ENCODE data around the gene HNRNPUL1. TPM values are rescaled to one million over a fixed set of nuclear protein-coding genes. Genes with fewer than 3 reads are reported as not detected.

HNRNPUL1 gene
- total RNA-seq, 1 experiment from 2014 or later = 158 TPM

DNA sequence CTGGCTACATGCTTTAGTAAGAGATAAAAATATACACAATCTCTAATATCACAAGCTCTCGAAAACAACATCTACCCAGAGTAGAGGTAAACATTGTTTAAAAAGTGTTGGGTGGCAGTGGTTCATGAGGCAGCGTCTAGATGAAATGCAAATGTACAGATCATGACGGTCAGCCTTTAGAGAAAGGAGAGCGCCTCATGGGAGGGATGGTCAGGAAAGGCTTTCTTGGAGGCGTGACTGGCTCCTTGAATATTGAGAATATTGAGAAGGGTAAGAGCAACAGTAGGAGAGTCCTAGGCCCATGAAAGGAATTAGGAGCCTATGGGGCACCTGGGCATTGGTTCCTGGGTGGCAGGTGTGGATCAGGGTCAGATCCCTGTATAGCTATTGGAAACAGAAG, 10.6 kb downstream of the HNRNPUL1 start:
- H3K36me3 ChIP-seq (ENCODE audit: low read depth, low read length) = peaks cover 67% of the 10 kb centered on the region
- TF ChIP-seq EZH2phosphoT487 (IDR thresholded peaks at IDR 0.05; ENCODE audit: borderline replicate concordance, low read length) (no peak), EZH2 (IDR thresholded peaks at IDR 0.05; ENCODE audit: low read length, unreplicated experiment) (no peak)
- TF ChIP-seq, protein P1, sequence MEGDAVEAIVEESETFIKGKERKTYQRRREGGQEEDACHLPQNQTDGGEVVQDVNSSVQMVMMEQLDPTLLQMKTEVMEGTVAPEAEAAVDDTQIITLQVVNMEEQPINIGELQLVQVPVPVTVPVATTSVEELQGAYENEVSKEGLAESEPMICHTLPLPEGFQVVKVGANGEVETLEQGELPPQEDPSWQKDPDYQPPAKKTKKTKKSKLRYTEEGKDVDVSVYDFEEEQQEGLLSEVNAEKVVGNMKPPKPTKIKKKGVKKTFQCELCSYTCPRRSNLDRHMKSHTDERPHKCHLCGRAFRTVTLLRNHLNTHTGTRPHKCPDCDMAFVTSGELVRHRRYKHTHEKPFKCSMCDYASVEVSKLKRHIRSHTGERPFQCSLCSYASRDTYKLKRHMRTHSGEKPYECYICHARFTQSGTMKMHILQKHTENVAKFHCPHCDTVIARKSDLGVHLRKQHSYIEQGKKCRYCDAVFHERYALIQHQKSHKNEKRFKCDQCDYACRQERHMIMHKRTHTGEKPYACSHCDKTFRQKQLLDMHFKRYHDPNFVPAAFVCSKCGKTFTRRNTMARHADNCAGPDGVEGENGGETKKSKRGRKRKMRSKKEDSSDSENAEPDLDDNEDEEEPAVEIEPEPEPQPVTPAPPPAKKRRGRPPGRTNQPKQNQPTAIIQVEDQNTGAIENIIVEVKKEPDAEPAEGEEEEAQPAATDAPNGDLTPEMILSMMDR (conservative IDR thresholded peaks at IDR 0.05; ENCODE audit: low read depth, low read length) = no peak
- no peaks in the 10 kb centered on the region for H3K27me3 ChIP-seq (ENCODE audit: low read length)
- no peak overlapping the region for H3K4me3 ChIP-seq (ENCODE audit: low read length)
- no peaks in the 10 kb centered on the region for H3K4me1 ChIP-seq (ENCODE audit: insufficient read depth, low read length)
- no peak overlapping the region for H3K4me2 ChIP-seq (ENCODE audit: low read length)
- no peaks in the 10 kb centered on the region for H4K20me1 ChIP-seq (ENCODE audit: low read length)
- H3K9ac ChIP-seq (ENCODE audit: low read length) = no peak overlapping the region
- ATAC-seq (no peak), DNase-seq (no peak)
- no peak overlapping the region for H3K27ac ChIP-seq (ENCODE audit: low read length)
- ChIA-PET POLR2A (ENCODE audit: unreplicated experiment) (no interaction called here), CTCF (no interaction called here)
- intact Hi-C loops (cut with micrococcal nuclease) = no loop called here
- BruUV-seq (replicated peaks) = no TSS peak
- H2AFZ ChIP-seq (ENCODE audit: low read length) = no peak overlapping the region
- H3K9me2 ChIP-seq (replicated peaks; ENCODE audit: low read length) = no peaks in the 10 kb centered on the region
- H3K9me3 ChIP-seq (ENCODE audit: low read length) = no peaks in the 10 kb centered on the region
- H3K79me2 ChIP-seq (ENCODE audit: low read length) = no peaks in the 10 kb centered on the region
- no peaks in the 10 kb centered on the region for H3F3A ChIP-seq (ENCODE audit: low read length, unreplicated experiment)

DNA sequence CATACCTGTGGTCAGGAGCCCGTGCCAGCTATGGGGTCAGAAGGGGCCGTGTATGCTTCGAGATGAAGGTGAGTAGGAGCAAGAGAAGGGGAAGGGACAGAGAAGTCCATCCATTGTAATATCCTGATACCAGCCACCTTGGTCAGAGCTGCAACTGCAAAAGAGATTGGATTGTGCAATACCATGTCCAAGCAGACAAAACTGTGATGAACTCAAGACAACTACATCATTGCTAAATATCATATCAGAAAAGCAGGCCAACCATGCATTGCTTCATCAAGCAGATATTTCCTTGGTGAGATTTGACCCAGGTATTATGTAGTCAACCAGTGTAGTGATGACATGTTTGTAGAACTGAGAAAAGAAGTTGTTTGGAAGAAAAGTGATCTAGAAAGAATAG, 12.1 kb downstream of the HNRNPUL1 start:
- TF ChIP-seq, protein P1 (conservative IDR thresholded peaks at IDR 0.05; ENCODE audit: low read depth, low read length) = no peak
- no peak for TF ChIP-seq EZH2 (IDR thresholded peaks at IDR 0.05; ENCODE audit: low read length, unreplicated experiment)
- TF ChIP-seq EZH2phosphoT487 (IDR thresholded peaks at IDR 0.05; ENCODE audit: borderline replicate concordance, low read length) = no peak
- no peaks in the 10 kb centered on the region for H3F3A ChIP-seq (ENCODE audit: low read length, unreplicated experiment)
- ChIA-PET CTCF (no interaction called here), POLR2A (ENCODE audit: unreplicated experiment) (no interaction called here)
- no peak overlapping the region for H3K9ac ChIP-seq (ENCODE audit: low read length)
- H3K4me2 ChIP-seq (ENCODE audit: low read length) = no peak overlapping the region
- intact Hi-C loops (cut with micrococcal nuclease) = no loop called here
- no peak for DNase-seq
- H3K79me2 ChIP-seq (ENCODE audit: low read length) = no peaks in the 10 kb centered on the region
- ATAC-seq = no peak
- no peaks in the 10 kb centered on the region for H3K27me3 ChIP-seq (ENCODE audit: low read length)
- no peaks in the 10 kb centered on the region for H4K20me1 ChIP-seq (ENCODE audit: low read length)
- H3K9me3 ChIP-seq (ENCODE audit: low read length) = no peaks in the 10 kb centered on the region
- no peaks in the 10 kb centered on the region for H3K4me1 ChIP-seq (ENCODE audit: insufficient read depth, low read length)
- H3K4me3 ChIP-seq (ENCODE audit: low read length) = no peak overlapping the region
- peaks cover 75% of the 10 kb centered on the region for H3K36me3 ChIP-seq (ENCODE audit: low read depth, low read length)
- H3K9me2 ChIP-seq (replicated peaks; ENCODE audit: low read length) = no peaks in the 10 kb centered on the region
- H3K27ac ChIP-seq (ENCODE audit: low read length) = no peak overlapping the region
- no TSS peak for BruUV-seq (replicated peaks)
- H2AFZ ChIP-seq (ENCODE audit: low read length) = no peak overlapping the region

DNA sequence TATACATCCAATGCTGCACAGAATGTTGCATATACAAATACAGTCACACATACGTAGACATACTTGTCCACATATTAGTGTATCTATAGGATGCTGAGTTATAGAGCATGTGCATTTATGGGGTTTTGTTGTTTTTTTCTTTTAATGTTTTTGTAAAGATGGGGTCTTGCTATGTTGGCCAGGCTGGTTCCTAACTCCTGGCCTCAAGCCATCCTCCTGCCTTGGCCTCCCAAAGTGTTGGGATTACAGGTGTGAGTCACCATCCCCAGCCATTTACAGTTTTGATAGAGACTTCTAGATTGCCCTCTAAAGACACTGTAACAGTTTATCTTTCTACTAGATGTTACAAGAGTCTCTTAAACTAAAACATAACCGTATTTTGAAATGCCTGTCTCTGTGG, 14.3 kb downstream of the HNRNPUL1 start:
- Histone ChIP-seq H3F3A (ENCODE audit: low read length, unreplicated experiment) (no peaks in the 10 kb centered on the region), H3K36me3 (ENCODE audit: low read depth, low read length) (peaks cover 61% of the 10 kb centered on the region), H3K9me2 (replicated peaks; ENCODE audit: low read length) (no peaks in the 10 kb centered on the region), H3K4me3 (ENCODE audit: low read length) (no peak overlapping the region), H3K27ac (ENCODE audit: low read length) (no peak overlapping the region), H3K27me3 (ENCODE audit: low read length) (no peaks in the 10 kb centered on the region), H3K9me3 (ENCODE audit: low read length) (no peaks in the 10 kb centered on the region), H3K4me2 (ENCODE audit: low read length) (no peak overlapping the region), H4K20me1 (ENCODE audit: low read length) (no peaks in the 10 kb centered on the region), H2AFZ (ENCODE audit: low read length) (no peak overlapping the region), H3K79me2 (ENCODE audit: low read length) (no peaks in the 10 kb centered on the region), H3K4me1 (ENCODE audit: insufficient read depth, low read length) (no peaks in the 10 kb centered on the region), H3K9ac (ENCODE audit: low read length) (no peak overlapping the region)
- intact Hi-C loops (cut with micrococcal nuclease) = no loop called here
- CTCF ChIA-PET = no interaction called here
- TF ChIP-seq EZH2 (IDR thresholded peaks at IDR 0.05; ENCODE audit: low read length, unreplicated experiment) (no peak), EZH2phosphoT487 (IDR thresholded peaks at IDR 0.05; ENCODE audit: borderline replicate concordance, low read length) (no peak)
- TF ChIP-seq, protein P1 (conservative IDR thresholded peaks at IDR 0.05; ENCODE audit: low read depth, low read length) = no peak
- no TSS peak for BruUV-seq (replicated peaks)
- POLR2A ChIA-PET (ENCODE audit: unreplicated experiment) = no interaction called here
- ATAC-seq (no peak), DNase-seq (no peak)
